DOHH2 (cell line): ENCODE data around the gene EIF2S1.

Experiments
- H3F3A ChIP-seq: fragments of 200-600 bp; sonication (generic), shearing (Covaris generic); 2 replicates; pipeline ENCODE4 v1.6.0; 2016; ENCODE audit warnings: antibody characterized with exemption, mild to moderate bottlenecking; ENCODE audit not compliant: control insufficient read depth, insufficient read depth
- H3K27ac ChIP-seq: fragments of 200-600 bp; sonication (generic); 2 replicates; pipeline ENCODE4 v1.5.1; 2014; ENCODE audit warnings: low read depth, mild to moderate bottlenecking, low read length, moderate library complexity
- H3K27me3 ChIP-seq: fragments of 200-600 bp; sonication (generic); 2 replicates; pipeline ENCODE4 v1.6.1; 2014; ENCODE audit warnings: mild to moderate bottlenecking, low read length, mixed read lengths; ENCODE audit not compliant: control insufficient read depth
- H3K36me3 ChIP-seq: fragments of 200-600 bp; sonication (generic); 2 replicates; pipeline ENCODE4 v1.6.1; 2014; ENCODE audit warnings: mild to moderate bottlenecking, low read length, moderate library complexity, mixed read lengths; ENCODE audit not compliant: control insufficient read depth
- H3K4me1 ChIP-seq: fragments of 200-600 bp; sonication (generic); 2 replicates; pipeline ENCODE4 v1.6.1; 2014; ENCODE audit warnings: mild to moderate bottlenecking, low read length, mixed read lengths; ENCODE audit not compliant: control insufficient read depth
- H3K4me2 ChIP-seq: fragments of 200-600 bp; sonication (generic); 2 replicates; pipeline ENCODE4 v1.6.0; 2014; ENCODE audit warnings: mild to moderate bottlenecking, low read length, moderate library complexity
- H3K4me3 ChIP-seq: fragments of 200-600 bp; sonication (generic); 2 replicates; pipeline ENCODE4 v1.5.1; 2014; ENCODE audit warnings: mild to moderate bottlenecking, low read length, mixed read lengths
- H3K79me2 ChIP-seq: fragments of 200-600 bp; sonication (generic); 2 replicates; pipeline ENCODE4 v1.6.1; 2014; ENCODE audit warnings: mild to moderate bottlenecking, low read length, mixed read lengths; ENCODE audit not compliant: control insufficient read depth
- H3K9me2 ChIP-seq: fragments of 200-600 bp; sonication (generic); replicated peaks from 2 replicates; pipeline ENCODE4 v1.6.1; 2014; ENCODE audit warnings: mild to moderate bottlenecking, low read length, mixed read lengths; ENCODE audit not compliant: control insufficient read depth
- H3K9me3 ChIP-seq: fragments of 200-600 bp; sonication (generic); 2 replicates; pipeline ENCODE4 v1.6.1; 2014; ENCODE audit warnings: antibody characterized with exemption, low read length, mixed read lengths; ENCODE audit not compliant: control insufficient read depth, insufficient read depth
- H4K20me1 ChIP-seq: fragments of 200-600 bp; sonication (generic); 2 replicates; pipeline ENCODE4 v1.6.0; 2014; ENCODE audit warnings: low read depth, mild to moderate bottlenecking, antibody characterized with exemption, low read length, moderate library complexity; ENCODE audit not compliant: control insufficient read depth, insufficient read depth
- CTCF ChIP-seq: fragments of 200-600 bp; sonication (generic); IDR thresholded peaks from one replicate; pipeline ENCODE4 v1.5.1; 2014; ENCODE audit warnings: antibody characterized with exemption, mild to moderate bottlenecking, low read depth, low read length; ENCODE audit not compliant: poor library complexity, severe bottlenecking
- EZH2phosphoT487 ChIP-seq: fragments of 200-600 bp; sonication (generic); IDR thresholded peaks from 2 replicates; pipeline ENCODE4 v1.6.1; 2017; ENCODE audit warnings: borderline replicate concordance, mild to moderate bottlenecking, antibody characterized with exemption, low read length, moderate library complexity, mixed read lengths

Gene EIF2S1

DNA sequence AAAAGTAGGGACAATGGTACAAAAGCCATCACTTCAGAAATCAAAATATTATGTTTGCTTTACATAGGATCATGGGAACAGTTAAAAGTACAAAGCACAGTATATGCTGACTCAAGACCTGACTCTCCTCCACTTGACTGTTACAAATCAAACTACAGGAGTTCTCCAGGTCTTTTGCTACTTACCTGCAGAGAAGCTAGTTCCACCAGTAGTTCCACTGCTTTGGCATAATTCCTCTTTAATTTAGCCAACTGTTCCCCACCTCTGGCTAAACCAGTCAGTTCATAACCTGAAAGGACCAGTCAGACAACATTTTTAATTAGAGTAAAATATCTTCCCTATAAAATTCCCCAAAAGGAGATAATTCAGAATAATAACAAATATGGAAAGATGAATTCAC is 14.5 kb upstream of the EIF2S1 start:
- H3K4me2 ChIP-seq = no peak overlapping the region
- no peaks in the 10 kb centered on the region for H4K20me1 ChIP-seq
- H3K4me3 ChIP-seq = no peak overlapping the region
- H3F3A ChIP-seq = no peaks in the 10 kb centered on the region; the same call in 1 of the 2 replicates
- no peaks in the 10 kb centered on the region for H3K79me2 ChIP-seq
- peaks cover 9% of the 10 kb centered on the region; the same call in 1 of the 2 replicates for H3K36me3 ChIP-seq
- no peak overlapping the region for H3K27ac ChIP-seq
- H3K4me1 ChIP-seq = no peaks in the 10 kb centered on the region
- H3K27me3 ChIP-seq = no peaks in the 10 kb centered on the region
- H3K9me3 ChIP-seq = no peaks in the 10 kb centered on the region
- TF ChIP-seq CTCF (no peak), EZH2phosphoT487 (no peak)
- H3K9me2 ChIP-seq = no peaks in the 10 kb centered on the region

- Histone ChIP-seq H3K4me2 (no peak overlapping the region), H3K27ac (no peak overlapping the region)
These were observed 8.1 kb upstream of the EIF2S1 start for GRCh38 chr14:67352055-67352454.

GRCh38 chr14:67357186-67357968 is 2.8 kb upstream of the EIF2S1 start:
- Histone ChIP-seq H3K4me2 (peak overlapping the region; percentile 26; the same call in 1 of the 2 replicates), H3K27me3 (no peaks in the 10 kb centered on the region), H3K4me1 (peaks cover 30% of the 10 kb centered on the region), H3K36me3 (peaks cover 20% of the 10 kb centered on the region), H3F3A (peaks cover 3% of the 10 kb centered on the region; the same call in 1 of the 2 replicates), H3K27ac (no peak overlapping the region), H4K20me1 (peaks cover 11% of the 10 kb centered on the region; the same call in 1 of the 2 replicates), H3K9me2 (no peaks in the 10 kb centered on the region), H3K4me3 (no peak overlapping the region), H3K79me2 (peaks cover 55% of the 10 kb centered on the region), H3K9me3 (no peaks in the 10 kb centered on the region)
- no peak for TF ChIP-seq CTCF
- TF ChIP-seq EZH2phosphoT487 = no peak

More at GRCh38 chr14:67352055-67352454, 8.1 kb upstream of the EIF2S1 start:
- H3K4me3 ChIP-seq = no peak overlapping the region
- peaks cover 7% of the 10 kb centered on the region; the same call in 1 of the 2 replicates for H3K79me2 ChIP-seq
- no peaks in the 10 kb centered on the region for H3K27me3 ChIP-seq
- 0 out of 2 replicates have a peak, but pooled peaks cover under 1% of the 10 kb centered on the region for H3K4me1 ChIP-seq
- no peaks in the 10 kb centered on the region for H3K9me2 ChIP-seq
- no peaks in the 10 kb centered on the region for H3K36me3 ChIP-seq
- H3F3A ChIP-seq = peaks cover 3% of the 10 kb centered on the region; the same call in 1 of the 2 replicates
- no peaks in the 10 kb centered on the region for H3K9me3 ChIP-seq
- no peak for TF ChIP-seq CTCF
- H4K20me1 ChIP-seq = no peaks in the 10 kb centered on the region
